Stomach (tissue), 4 donors: ENCODE measurements around the gene SCG2.

ENCODE experiments used
- CTCF ChIP-seq, 7 experiments: fragments of 450-650 bp in 4 of 7; fragments of 200-600 bp in 3 of 7; sonication (generic) in 3 of 7; IDR thresholded peaks; one replicate each; pipeline ENCODE4 v1.5.1; 2016 to 2019; ENCODE audit warnings: antibody characterized with exemption in 7 of 7, control low read depth in 2 of 7, mild to moderate bottlenecking in 1 of 7
- EP300 ChIP-seq: sonication (generic); formaldehyde crosslinking; IDR thresholded peaks from one replicate; pipeline ENCODE4 v1.6.1; 2017; ENCODE audit warnings: antibody characterized with exemption
- POLR2A ChIP-seq, 4 donors: fragments of 450-650 bp; IDR thresholded peaks; one replicate each; pipeline ENCODE4 v1.6.1; 2016; ENCODE audit warnings: antibody characterized with exemption in 4 of 4, control low read depth in 2 of 4, mild to moderate bottlenecking in 1 of 4, moderate library complexity in 1 of 4
- POLR2AphosphoS5 ChIP-seq, 3 donors: sonication (generic); formaldehyde crosslinking; IDR thresholded peaks; one replicate each; pipeline ENCODE4 v1.6.1; 2016; ENCODE audit warnings: antibody characterized with exemption in 3 of 3

DNA sequence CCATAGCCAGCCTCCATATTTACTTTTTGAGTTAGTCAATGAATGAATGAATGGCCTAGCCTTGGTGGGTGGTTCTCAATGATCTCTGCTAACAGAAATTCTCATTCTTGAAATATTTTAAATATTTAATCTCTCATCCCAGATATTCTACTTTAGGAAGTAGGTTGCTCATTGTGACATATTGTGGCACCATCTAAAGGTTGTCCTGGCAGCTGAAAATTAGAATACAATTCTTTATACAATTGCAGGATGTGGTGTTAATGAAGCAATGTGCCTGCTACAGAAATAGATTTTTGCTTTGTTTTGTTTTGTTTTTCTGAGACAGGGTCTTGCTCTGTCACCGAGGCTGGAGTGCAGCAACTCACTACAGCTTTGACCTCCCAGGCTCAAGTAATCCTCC lies 35.8 kb downstream of the SCG2 start:
- no peak for TF ChIP-seq CTCF (IDR thresholded peaks at IDR 0.05)
- TF ChIP-seq POLR2A (IDR thresholded peaks at IDR 0.05), result no peak
- no peak for TF ChIP-seq POLR2AphosphoS5 (IDR thresholded peaks at IDR 0.05)
- no peak for TF ChIP-seq EP300
